Measurements from ENCODE around the gene TBX15. TPM values are rescaled to one million over a fixed set of nuclear protein-coding genes. Genes with fewer than 3 reads are reported as not detected.

TBX15 gene
- 32.2 and 38.7 TPM in 2 replicates for total RNA-seq (2014; rRNA removed; shearing (Covaris generic))
- 39.8 and 41.7 TPM in 2 replicates for polyA plus RNA-seq (2016; fragmentation: Nextera tagmentation; extraction: Ambion mirVana)

- peak within 1 kb of the TSS; percentile 82 for H3K4me3 ChIP-seq
- TF ChIP-seq EZH2 (IDR thresholded peaks at IDR 0.05; ENCODE audit: insufficient read depth, poor library complexity, severe bottlenecking) = no peak
- no peak for TF ChIP-seq EZH2phosphoT487 (IDR thresholded peaks at IDR 0.05; ENCODE audit: insufficient read depth, low read depth)
- peaks cover 20% of the 10 kb centered on the region; the same call in 1 of the 2 replicates for H3F3A ChIP-seq (ENCODE audit: insufficient read depth)
- H3K4me2 ChIP-seq (ENCODE audit: unreplicated experiment) = peak within 1 kb of the TSS; percentile 98
- no peaks in the 10 kb centered on the region for H3K36me3 ChIP-seq (ENCODE audit: low read depth)
- no peaks in the 10 kb centered on the region for H3K9me3 ChIP-seq (ENCODE audit: low read depth)
- no peaks in the 10 kb centered on the region for H3K9me2 ChIP-seq (ENCODE audit: insufficient read depth)
- H4K20me1 ChIP-seq (ENCODE audit: insufficient read depth) = no peaks in the 10 kb centered on the region
- H3K27ac ChIP-seq = peak within 1 kb of the TSS; percentile 96
- no peaks in the 10 kb centered on the region; the same call in 1 of the 2 replicates for H3K4me1 ChIP-seq (ENCODE audit: insufficient read depth)
- 1% methylated on average over 28 to 31 of the region's 31 CpGs for WGBS, 2 experiments (ENCODE audit: low coverage in 1 of 2, low lambda C conversion rate in 2 of 2, missing lambda C conversion rate in 2 of 2)
- in situ Hi-C loops (cut with MboI) = loop anchor here (10.0 kb wide), 1 partner anchor 834 kb away; no protein-coding TSS in a partner anchor
- H3K27me3 ChIP-seq (replicated peaks; ENCODE audit: insufficient read depth) = no peaks in the 10 kb centered on the region
- H3K79me2 ChIP-seq (ENCODE audit: insufficient read depth) = peaks cover 57% of the 10 kb centered on the region
- peak; percentile 78 for DNase-seq
- H2AFZ ChIP-seq = peak within 1 kb of the TSS; percentile 78
- peak within 1 kb of the TSS; percentile 98 for H3K9ac ChIP-seq
Observed at GRCh38 chr1:118988186-118989005, at the start of gene TBX15. Gene TBX15, minus strand, starts transcription at chr1:118988343. Its CDS starts 548 bp downstream, at chr1:118987795.

GRCh38 chr1:119034359-119034758 lies 46.2 kb upstream of the TBX15 start:
- no peak overlapping the region for H3K9ac ChIP-seq
- H3K9me2 ChIP-seq (ENCODE audit: insufficient read depth) = no peaks in the 10 kb centered on the region
- H3K4me3 ChIP-seq = no peak overlapping the region
- H3K27me3 ChIP-seq (replicated peaks; ENCODE audit: insufficient read depth) = no peaks in the 10 kb centered on the region
- H3K27ac ChIP-seq = no peak overlapping the region
- no peak overlapping the region for H2AFZ ChIP-seq
- no peaks in the 10 kb centered on the region for H3K36me3 ChIP-seq (ENCODE audit: low read depth)
- in situ Hi-C loops (cut with MboI) = no loop called here
- no peak overlapping the region for H3K4me2 ChIP-seq (ENCODE audit: unreplicated experiment)
- no peaks in the 10 kb centered on the region for H3F3A ChIP-seq (ENCODE audit: insufficient read depth)
- no peak for DNase-seq
- H3K79me2 ChIP-seq (ENCODE audit: insufficient read depth) = no peaks in the 10 kb centered on the region
- no peaks in the 10 kb centered on the region for H3K4me1 ChIP-seq (ENCODE audit: insufficient read depth)
- TF ChIP-seq EZH2 (IDR thresholded peaks at IDR 0.05; ENCODE audit: insufficient read depth, poor library complexity, severe bottlenecking) (no peak), EZH2phosphoT487 (IDR thresholded peaks at IDR 0.05; ENCODE audit: insufficient read depth, low read depth) (no peak)
- no peaks in the 10 kb centered on the region for H4K20me1 ChIP-seq (ENCODE audit: insufficient read depth)
- no peaks in the 10 kb centered on the region for H3K9me3 ChIP-seq (ENCODE audit: low read depth)

GRCh38 chr1:119032986-119033385 lies 44.8 kb upstream of the TBX15 start:
- H3K9me2 ChIP-seq (ENCODE audit: insufficient read depth) = no peaks in the 10 kb centered on the region
- peaks cover 3% of the 10 kb centered on the region; the same call in 1 of the 2 replicates for H3F3A ChIP-seq (ENCODE audit: insufficient read depth)
- H3K9me3 ChIP-seq (ENCODE audit: low read depth) = no peaks in the 10 kb centered on the region
- H3K4me1 ChIP-seq (ENCODE audit: insufficient read depth) = peaks cover 4% of the 10 kb centered on the region
- WGBS, 2 experiments (ENCODE audit: low coverage in 1 of 2, low lambda C conversion rate in 2 of 2, missing lambda C conversion rate in 2 of 2) = 97% methylated on average over 22 of the region's 22 CpGs
- in situ Hi-C loops (cut with MboI) = no loop called here
- no peak overlapping the region for H3K4me3 ChIP-seq
- no peaks in the 10 kb centered on the region for H3K36me3 ChIP-seq (ENCODE audit: low read depth)
- no peak overlapping the region for H3K4me2 ChIP-seq (ENCODE audit: unreplicated experiment)
- TF ChIP-seq EZH2 (IDR thresholded peaks at IDR 0.05; ENCODE audit: insufficient read depth, poor library complexity, severe bottlenecking) (no peak), EZH2phosphoT487 (IDR thresholded peaks at IDR 0.05; ENCODE audit: insufficient read depth, low read depth) (no peak)
- no peak overlapping the region for H3K9ac ChIP-seq
- no peak overlapping the region for H2AFZ ChIP-seq
- H3K27ac ChIP-seq = no peak overlapping the region
- H3K79me2 ChIP-seq (ENCODE audit: insufficient read depth) = no peaks in the 10 kb centered on the region
- H4K20me1 ChIP-seq (ENCODE audit: insufficient read depth) = no peaks in the 10 kb centered on the region
- DNase-seq = no peak
- no peaks in the 10 kb centered on the region for H3K27me3 ChIP-seq (replicated peaks; ENCODE audit: insufficient read depth)

- no peaks in the 10 kb centered on the region for H4K20me1 ChIP-seq (ENCODE audit: insufficient read depth)
- no peaks in the 10 kb centered on the region for H3K27me3 ChIP-seq (replicated peaks; ENCODE audit: insufficient read depth)
- H3K36me3 ChIP-seq (ENCODE audit: low read depth) = no peaks in the 10 kb centered on the region
- peak; percentile 30 for DNase-seq
- no peak overlapping the region for H3K4me2 ChIP-seq (ENCODE audit: unreplicated experiment)
- H3K4me3 ChIP-seq = no peak overlapping the region
- H3F3A ChIP-seq (ENCODE audit: insufficient read depth) = peaks cover 8% of the 10 kb centered on the region; the same call in 1 of the 2 replicates
- H3K79me2 ChIP-seq (ENCODE audit: insufficient read depth) = no peaks in the 10 kb centered on the region
- TF ChIP-seq EZH2phosphoT487 (IDR thresholded peaks at IDR 0.05; ENCODE audit: insufficient read depth, low read depth) = no peak
- no peak for TF ChIP-seq EZH2 (IDR thresholded peaks at IDR 0.05; ENCODE audit: insufficient read depth, poor library complexity, severe bottlenecking)
- in situ Hi-C loops (cut with MboI) = no loop called here
- no peak overlapping the region for H3K9ac ChIP-seq
- peaks cover 11% of the 10 kb centered on the region for H3K4me1 ChIP-seq (ENCODE audit: insufficient read depth)
- H3K9me2 ChIP-seq (ENCODE audit: insufficient read depth) = no peaks in the 10 kb centered on the region
- WGBS, 2 experiments (ENCODE audit: low coverage in 1 of 2, low lambda C conversion rate in 2 of 2, missing lambda C conversion rate in 2 of 2) = 0 to 12% methylated on average over 1 of the region's 1 CpG
- H3K27ac ChIP-seq = no peak overlapping the region
- no peaks in the 10 kb centered on the region for H3K9me3 ChIP-seq (ENCODE audit: low read depth)
- no peak overlapping the region for H2AFZ ChIP-seq
Observed at GRCh38 chr1:119027759-119028158, 39.6 kb upstream of the TBX15 start.

Data from GM23248 (cell line).